ENCODE data around the gene EXOC4. TPM values are rescaled to one million over a fixed set of nuclear protein-coding genes. Genes with fewer than 3 reads are reported as not detected.

Gene EXOC4
- total RNA-seq, 1 experiment from 2014 or later, result 75.8 TPM

- Histone ChIP-seq H2BK12ac (ENCODE audit: insufficient read length, low read depth, low read length) (no peak overlapping the region), H4K8ac (replicated peaks; ENCODE audit: insufficient read length, low read depth, low read length) (no peak overlapping the region), H2AFZ (ENCODE audit: low read length) (no peak overlapping the region), H2BK20ac (ENCODE audit: low read depth, low read length, poor library complexity, severe bottlenecking) (no peak overlapping the region), H3K79me2 (ENCODE audit: insufficient read depth, low read length) (no peaks in the 10 kb centered on the region), H3K4ac (ENCODE audit: low read depth, low read length) (no peak overlapping the region), H3T11ph (ENCODE audit: low read length) (no peak overlapping the region), H3K18ac (ENCODE audit: insufficient read length, low read depth, low read length) (no peak overlapping the region), H3K4me1 (ENCODE audit: insufficient read depth, low read length) (no peaks in the 10 kb centered on the region; the same call in 1 of the 2 replicates), H2BK15ac (ENCODE audit: low read depth, low read length) (no peak overlapping the region), H3K9me3 (ENCODE audit: control insufficient read depth, low read depth, low read length) (no peaks in the 10 kb centered on the region), H3K79me1 (ENCODE audit: insufficient read depth, low read depth, low read length, poor library complexity, severe bottlenecking) (no peaks in the 10 kb centered on the region), H4K5ac (ENCODE audit: insufficient read length, low read depth, low read length) (no peak overlapping the region), H3K23ac (ENCODE audit: insufficient read length, low read depth, low read length) (no peak overlapping the region), H3K56ac (ENCODE audit: insufficient read length, low read depth, low read length) (no peak overlapping the region), H2AK5ac (ENCODE audit: insufficient read length, low read length) (no peak overlapping the region), H3K14ac (ENCODE audit: insufficient read depth, low read length) (no peak overlapping the region), H3K4me2 (ENCODE audit: insufficient read depth, insufficient read length, low read length) (no peak overlapping the region), H3K9ac (ENCODE audit: extremely low read depth, insufficient read length, low read length) (no peak overlapping the region), H4K20me1 (ENCODE audit: control insufficient read depth, insufficient read depth, insufficient read length) (no peaks in the 10 kb centered on the region), H3K23me2 (ENCODE audit: insufficient read length, low read depth, low read length, poor library complexity, severe bottlenecking) (no peaks in the 10 kb centered on the region), H3K27ac (ENCODE audit: insufficient read length, low read depth, low read length) (no peak overlapping the region), H2BK5ac (ENCODE audit: insufficient read length, low read length) (no peak overlapping the region), H3K27me3 (ENCODE audit: insufficient read depth, low read length) (no peaks in the 10 kb centered on the region), H2BK120ac (ENCODE audit: low read depth, low read length, poor library complexity, severe bottlenecking) (no peak overlapping the region), H4K91ac (ENCODE audit: insufficient read length, low read depth, low read length) (no peak overlapping the region)
- no peaks in the 10 kb centered on the region for H3K36me3 Mint-ChIP-seq (ENCODE audit: insufficient read depth in 1 of 3, low read depth in 3 of 3)
- H3K27me3 Mint-ChIP-seq (ENCODE audit: low read depth), result no peaks in the 10 kb centered on the region
- no peak overlapping the region for H3K27ac Mint-ChIP-seq
- no peaks in the 10 kb centered on the region for H3K9me3 Mint-ChIP-seq
- no peak overlapping the region for H3K4me3 Mint-ChIP-seq
- no CpG with 5 or more reads among the region's 5 CpGs for WGBS (ENCODE audit: extremely low coverage, insufficient read length, low lambda C conversion rate)
- DNase-seq, result no peak
- H3K4me1 Mint-ChIP-seq, result no peaks in the 10 kb centered on the region
- TF ChIP-seq CTCF (conservative IDR thresholded peaks at IDR 0.05), result no peak
Observed at GRCh38 chr7:133629701-133630100, 376.8 kb downstream of the EXOC4 start.
